Omental fat pad (tissue), 4 donors: Measurements from ENCODE around the gene PDZD2. TPM values are rescaled to one million over a fixed set of nuclear protein-coding genes. Genes with fewer than 3 reads are reported as not detected.

Source experiments
- ATAC-seq: fragments of 150-250 bp; one replicate; pipeline ENCODE4 v1.9.1; 2016; ENCODE audit warnings: mild to moderate bottlenecking, moderate library complexity; ENCODE audit not compliant: low FRiP score
- DNase-seq: peaks from one replicate; pipeline ENCODE4 v3.0.0-alpha.2; 2019; ENCODE audit warnings: low spot score
- CTCF ChIP-seq, 3 donors: fragments of 450-650 bp; IDR thresholded peaks; one replicate each; pipeline ENCODE4 v1.5.1; 2016 to 2017; ENCODE audit warnings: antibody characterized with exemption in 3 of 3, mild to moderate bottlenecking in 3 of 3, moderate library complexity in 2 of 3
- total RNA-seq, 4 donors: library from RNA; depleted of rRNA; stranded (reverse); fragments of >200 nt; gene quantifications; one replicate each; pipeline ENCODE4 v1.1.0, GENCODE V29; 2016

The PDZD2 gene
- total RNA-seq, 4 donors from 2014 or later, result 43.5 to 113 (median 55.7) TPM

GRCh38 chr5:32130865-32131264 is 491.9 kb downstream of the PDZD2 start:
- ATAC-seq, result no peak
- TF ChIP-seq CTCF (IDR thresholded peaks at IDR 0.05), result no peak

GRCh38 chr5:32131604-32132003 is 492.7 kb downstream of the PDZD2 start:
- TF ChIP-seq CTCF (IDR thresholded peaks at IDR 0.05), result no peak
- DNase-seq (no peak), ATAC-seq (no peak)

More at GRCh38 chr5:32130865-32131264, 491.9 kb downstream of the PDZD2 start:
- no peak for DNase-seq

- TF ChIP-seq CTCF (IDR thresholded peaks at IDR 0.05), result no peak
- DNase-seq (no peak), ATAC-seq (no peak)
Observed at GRCh38 chr5:32132757-32133156, 493.8 kb downstream of the PDZD2 start.

- no peak for ATAC-seq
- no peak for DNase-seq
- no peak for TF ChIP-seq CTCF (IDR thresholded peaks at IDR 0.05)
Observed at GRCh38 chr5:32135086-32135485, 496.2 kb downstream of the PDZD2 start.

- DNase-seq (no peak), ATAC-seq (no peak)
- no peak for TF ChIP-seq CTCF (IDR thresholded peaks at IDR 0.05)
Observed at GRCh38 chr5:32136342-32136741, 497.4 kb downstream of the PDZD2 start.

- ATAC-seq (no peak), DNase-seq (no peak)
- TF ChIP-seq CTCF (IDR thresholded peaks at IDR 0.05), result no peak
Observed at GRCh38 chr5:32138839-32139493, 500.0 kb downstream of the PDZD2 start.

GRCh38 chr5:32143617-32144377 is 504.9 kb downstream of the PDZD2 start:
- DNase-seq, result no peak
- no peak for TF ChIP-seq CTCF (IDR thresholded peaks at IDR 0.05)
- ATAC-seq, result no peak
